Ishikawa (cell line): ENCODE results near the gene TSPAN4.

Experiments used
- CEBPB ChIP-seq: IDR thresholded peaks from 2 replicates; pipeline ENCODE4 v1.6.1; 2012
- CREB1 ChIP-seq: IDR thresholded peaks from 2 replicates; pipeline ENCODE4 v1.6.1; 2012; ENCODE audit warnings: low read depth
- EGR1 ChIP-seq: IDR thresholded peaks from 2 replicates; pipeline ENCODE4 v1.6.1; 2012
- EP300 ChIP-seq: IDR thresholded peaks from 2 replicates; pipeline ENCODE4 v1.6.1; 2012; ENCODE audit warnings: borderline replicate concordance
- FOXM1 ChIP-seq: IDR thresholded peaks from 2 replicates; pipeline ENCODE4 v1.6.1; 2012; ENCODE audit warnings: low read depth, borderline replicate concordance
- NFIC ChIP-seq: IDR thresholded peaks from 2 replicates; pipeline ENCODE4 v1.6.1; 2012
- RAD21 ChIP-seq: IDR thresholded peaks from 2 replicates; pipeline ENCODE4 v1.6.1; 2012; ENCODE audit warnings: low read depth
- TAF1 ChIP-seq: IDR thresholded peaks from 2 replicates; pipeline ENCODE4 v1.6.1; 2012; ENCODE audit warnings: low read depth, mild to moderate bottlenecking
- TCF12 ChIP-seq: IDR thresholded peaks from 2 replicates; pipeline ENCODE4 v1.6.1; 2012; ENCODE audit warnings: low read depth
- TEAD4 ChIP-seq: IDR thresholded peaks from 2 replicates; pipeline ENCODE4 v1.6.1; 2012
- YY1 ChIP-seq: IDR thresholded peaks from 2 replicates; pipeline ENCODE4 v1.6.1; 2012; ENCODE audit warnings: low read depth
- ZBTB7A ChIP-seq: IDR thresholded peaks from 2 replicates; pipeline ENCODE4 v1.6.1; 2012; ENCODE audit warnings: low read depth
- TF ChIP-seq, protein P1 (sequence below): IDR thresholded peaks from 2 replicates; pipeline ENCODE4 v1.6.1; 2012
- TF ChIP-seq, protein P2 (sequence below): IDR thresholded peaks from 2 replicates; pipeline ENCODE4 v1.6.1; 2012
- TF ChIP-seq, protein P3 (sequence below): IDR thresholded peaks from 2 replicates; pipeline ENCODE4 v1.6.1; 2012; ENCODE audit warnings: low read depth, mild to moderate bottlenecking

TSPAN4 gene

DNA sequence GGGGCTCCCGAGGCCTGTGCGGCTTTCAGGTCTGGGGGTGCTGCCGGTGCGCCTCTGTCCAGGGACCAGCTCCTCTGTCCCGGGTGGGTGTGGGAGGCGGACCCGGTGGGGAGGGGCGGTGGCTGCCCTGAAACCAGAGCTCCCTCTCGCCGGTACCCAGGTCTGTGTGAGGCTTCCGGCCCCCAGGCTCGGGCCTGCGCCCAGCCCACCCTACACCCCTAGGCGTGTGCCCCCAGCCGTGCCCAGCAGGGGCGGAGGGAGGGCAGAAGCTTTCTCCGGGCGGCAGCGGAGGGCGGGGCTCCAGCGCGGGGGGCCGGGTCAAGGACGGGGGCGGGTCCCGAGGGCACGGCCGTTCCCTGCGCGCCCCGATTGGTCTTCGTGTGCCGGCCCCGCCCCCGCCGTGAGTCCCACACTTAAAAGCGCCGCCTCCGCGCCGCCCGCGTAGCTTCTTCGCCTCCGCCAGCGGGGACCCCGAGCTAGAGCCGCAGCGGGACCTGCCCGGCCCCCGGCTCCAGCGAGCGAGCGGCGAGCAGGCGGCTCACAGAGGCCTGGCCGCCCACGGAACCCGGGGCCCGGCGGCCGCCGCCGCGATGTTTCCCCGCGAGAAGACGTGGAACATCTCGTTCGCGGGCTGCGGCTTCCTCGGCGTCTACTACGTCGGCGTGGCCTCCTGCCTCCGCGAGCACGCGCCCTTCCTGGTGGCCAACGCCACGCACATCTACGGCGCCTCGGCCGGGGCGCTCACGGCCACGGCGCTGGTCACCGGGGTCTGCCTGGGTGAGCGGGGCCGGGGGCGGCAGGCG, 23.3 kb upstream of the TSPAN4 start:
- TF ChIP-seq, protein P1, sequence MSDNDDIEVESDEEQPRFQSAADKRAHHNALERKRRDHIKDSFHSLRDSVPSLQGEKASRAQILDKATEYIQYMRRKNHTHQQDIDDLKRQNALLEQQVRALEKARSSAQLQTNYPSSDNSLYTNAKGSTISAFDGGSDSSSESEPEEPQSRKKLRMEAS, result peak; percentile 48
- TF ChIP-seq, protein P2, sequence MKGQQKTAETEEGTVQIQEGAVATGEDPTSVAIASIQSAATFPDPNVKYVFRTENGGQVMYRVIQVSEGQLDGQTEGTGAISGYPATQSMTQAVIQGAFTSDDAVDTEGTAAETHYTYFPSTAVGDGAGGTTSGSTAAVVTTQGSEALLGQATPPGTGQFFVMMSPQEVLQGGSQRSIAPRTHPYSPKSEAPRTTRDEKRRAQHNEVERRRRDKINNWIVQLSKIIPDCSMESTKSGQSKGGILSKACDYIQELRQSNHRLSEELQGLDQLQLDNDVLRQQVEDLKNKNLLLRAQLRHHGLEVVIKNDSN, result no peak
- TF ChIP-seq ZBTB7A, result peak; percentile 90
- no peak for TF ChIP-seq TEAD4
- peak; percentile 28; the same call in 1 of the 2 replicates for TF ChIP-seq TAF1
- TF ChIP-seq RAD21, result no peak
- TF ChIP-seq EGR1, result peak; percentile 77

DNA sequence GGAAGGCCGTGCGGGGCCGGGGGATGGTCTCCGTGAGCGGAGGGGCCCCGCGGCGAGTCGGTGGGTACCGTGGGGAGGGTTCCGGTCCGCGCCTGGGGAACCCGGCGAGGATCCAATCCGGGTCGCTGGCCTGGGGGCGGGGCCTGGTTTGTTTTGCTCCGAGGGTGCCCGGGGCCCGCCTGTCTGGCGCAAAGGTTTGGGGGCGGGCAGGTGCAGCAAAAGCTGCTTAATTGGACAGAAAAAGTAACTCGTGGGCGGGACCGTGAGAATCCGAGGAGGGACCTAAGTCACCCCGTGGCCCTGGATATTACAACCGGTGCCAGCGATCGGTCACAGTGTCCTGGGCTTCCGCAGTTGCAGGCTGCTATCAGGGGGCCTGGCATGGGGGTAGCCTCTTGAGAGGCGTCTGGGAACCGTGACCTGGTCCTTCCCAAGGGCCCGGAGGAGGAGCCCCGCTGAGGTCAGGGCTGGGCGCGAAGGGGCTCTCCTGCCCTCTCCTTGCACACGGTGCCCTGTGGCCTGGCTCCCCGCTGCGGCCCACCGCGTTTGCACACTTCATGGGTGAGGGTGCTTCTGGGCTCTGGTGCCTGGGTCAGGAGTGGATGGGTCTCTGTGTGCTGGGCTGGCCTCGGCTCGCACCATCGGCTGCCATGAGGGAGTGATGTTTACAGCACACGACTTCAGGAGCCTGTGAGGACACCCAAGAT, 22.6 kb upstream of the TSPAN4 start:
- no peak for TF ChIP-seq ZBTB7A
- TF ChIP-seq EGR1, result peak; percentile 44; the same call in 1 of the 2 replicates
- TF ChIP-seq, protein P2, result peak; percentile 42; the same call in 1 of the 2 replicates
- TF ChIP-seq, protein P1, result peak; percentile 5; the same call in 1 of the 2 replicates
- no peak for TF ChIP-seq TCF12

DNA sequence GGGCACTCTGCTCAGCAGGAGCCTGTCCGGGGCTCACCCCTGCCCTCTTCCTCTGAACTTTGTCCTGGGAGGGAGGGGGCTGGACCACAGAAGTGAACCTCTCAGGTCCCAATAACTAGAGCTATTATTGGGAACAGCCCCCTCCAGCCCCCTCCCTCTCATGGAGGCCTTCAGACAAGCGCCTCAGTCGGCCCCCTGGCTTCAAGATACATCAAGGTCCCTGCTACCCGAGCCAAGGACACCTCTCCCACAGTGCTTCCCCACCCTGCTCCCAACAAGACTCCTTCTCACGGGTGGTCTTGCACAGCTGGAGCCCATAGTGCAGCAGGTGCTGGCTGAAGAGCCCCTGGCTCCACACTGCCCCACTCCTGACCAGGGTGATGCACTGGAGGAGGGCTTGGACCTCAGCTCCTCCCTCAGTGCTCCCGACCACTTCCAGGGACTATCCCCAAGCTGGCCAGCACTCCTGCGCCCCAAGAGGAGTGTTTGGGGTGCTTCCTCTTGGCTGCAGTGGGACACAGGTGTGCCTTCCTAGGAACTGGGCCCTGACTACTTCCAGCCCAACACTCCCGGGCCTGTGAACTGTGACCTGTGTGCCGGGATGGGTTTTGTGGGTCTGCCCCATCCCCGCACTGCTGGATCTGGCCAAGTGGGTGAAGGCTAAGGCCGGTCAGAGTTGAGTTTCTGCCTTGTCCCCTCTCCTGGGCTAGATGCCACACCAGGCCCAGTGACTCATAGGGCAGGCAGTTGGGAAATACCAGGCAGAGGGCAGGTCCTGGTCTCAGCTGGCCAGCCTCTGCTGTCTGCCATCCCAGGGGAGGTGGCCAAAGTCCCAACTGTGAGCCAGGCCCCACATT, 21.8 kb upstream of the TSPAN4 start:
- TF ChIP-seq CEBPB, result peak; percentile 89
- peak; percentile 81 for TF ChIP-seq TEAD4
- no peak for TF ChIP-seq TAF1
- no peak for TF ChIP-seq FOXM1
- TF ChIP-seq, protein P1, result peak; percentile 24; the same call in 1 of the 2 replicates
- peak; percentile 53; the same call in 1 of the 2 replicates for TF ChIP-seq TCF12
- TF ChIP-seq ZBTB7A, result no peak
- TF ChIP-seq, protein P2, result no peak
- TF ChIP-seq NFIC, result peak; percentile 59
- TF ChIP-seq YY1, result no peak
- no peak for TF ChIP-seq CREB1

DNA sequence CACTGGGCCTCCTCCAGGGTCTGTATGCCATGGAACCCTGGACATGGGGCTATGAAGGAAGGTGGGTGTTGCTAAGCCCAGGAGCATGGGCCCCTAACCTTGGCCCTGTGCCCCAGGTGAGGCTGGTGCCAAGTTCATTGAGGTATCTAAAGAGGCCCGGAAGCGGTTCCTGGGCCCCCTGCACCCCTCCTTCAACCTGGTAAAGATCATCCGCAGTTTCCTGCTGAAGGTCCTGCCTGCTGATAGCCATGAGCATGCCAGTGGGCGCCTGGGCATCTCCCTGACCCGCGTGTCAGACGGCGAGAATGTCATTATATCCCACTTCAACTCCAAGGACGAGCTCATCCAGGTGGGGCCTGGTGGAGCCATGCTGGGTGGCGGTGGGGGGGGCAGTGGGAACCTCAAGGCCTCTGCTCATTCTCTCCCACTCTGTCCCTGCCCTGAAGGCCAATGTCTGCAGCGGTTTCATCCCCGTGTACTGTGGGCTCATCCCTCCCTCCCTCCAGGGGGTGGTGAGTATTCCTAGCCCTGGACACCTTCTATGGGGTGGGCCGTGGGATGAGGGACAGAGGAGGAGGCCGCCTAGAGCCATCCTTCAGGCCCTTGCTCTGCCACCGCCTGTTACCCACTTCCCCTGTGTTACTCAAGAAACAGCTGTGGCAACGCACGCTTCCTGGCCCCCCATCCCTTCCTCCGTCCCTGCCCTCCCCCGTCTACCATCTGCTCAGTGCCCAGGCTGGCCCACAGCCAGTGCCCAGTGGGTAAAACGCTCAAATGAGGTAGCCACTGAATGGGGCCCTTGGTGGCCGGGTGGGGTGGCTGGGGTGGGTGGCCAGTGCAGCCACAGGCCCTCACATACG, 20.9 kb upstream of the TSPAN4 start:
- no peak for TF ChIP-seq RAD21

DNA sequence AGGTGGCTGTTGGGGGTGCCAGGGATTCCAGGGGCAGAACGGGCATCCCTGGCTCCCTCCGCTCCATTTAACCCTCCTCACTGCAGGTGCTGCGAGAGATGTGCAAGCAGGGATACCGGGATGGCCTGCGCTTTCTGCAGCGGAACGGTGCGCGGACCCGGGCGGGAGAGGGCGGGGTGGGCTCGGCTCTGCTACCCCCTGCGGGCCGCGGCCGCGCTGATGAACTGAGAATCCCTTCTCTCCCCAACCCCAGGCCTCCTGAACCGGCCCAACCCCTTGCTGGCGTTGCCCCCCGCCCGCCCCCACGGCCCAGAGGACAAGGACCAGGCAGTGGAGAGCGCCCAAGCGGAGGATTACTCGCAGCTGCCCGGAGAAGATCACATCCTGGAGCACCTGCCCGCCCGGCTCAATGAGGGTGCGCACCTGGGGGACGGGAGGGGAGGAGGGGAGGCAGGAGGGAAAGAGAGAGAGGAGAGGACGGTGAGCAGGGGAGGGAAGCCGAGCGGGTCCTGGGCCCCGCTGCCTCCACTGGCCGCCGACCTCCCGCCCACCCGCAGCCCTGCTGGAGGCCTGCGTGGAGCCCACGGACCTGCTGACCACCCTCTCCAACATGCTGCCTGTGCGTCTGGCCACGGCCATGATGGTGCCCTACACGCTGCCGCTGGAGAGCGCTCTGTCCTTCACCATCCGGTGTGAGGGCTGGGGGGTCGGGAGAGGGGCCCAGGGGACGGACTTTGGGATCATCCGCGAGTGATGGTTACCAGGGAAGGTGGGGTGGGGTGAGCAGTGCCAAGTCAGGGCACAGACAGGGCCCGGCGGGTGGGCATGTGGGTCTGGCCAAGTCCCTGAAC, 19.0 kb upstream of the TSPAN4 start:
- TF ChIP-seq, protein P2, result no peak
- TF ChIP-seq EGR1 (no peak), ZBTB7A (no peak), CREB1 (no peak), FOXM1 (no peak), RAD21 (no peak), EP300 (no peak), TEAD4 (no peak), TAF1 (no peak)
- TF ChIP-seq, protein P1, result no peak
- TF ChIP-seq, protein P3, sequence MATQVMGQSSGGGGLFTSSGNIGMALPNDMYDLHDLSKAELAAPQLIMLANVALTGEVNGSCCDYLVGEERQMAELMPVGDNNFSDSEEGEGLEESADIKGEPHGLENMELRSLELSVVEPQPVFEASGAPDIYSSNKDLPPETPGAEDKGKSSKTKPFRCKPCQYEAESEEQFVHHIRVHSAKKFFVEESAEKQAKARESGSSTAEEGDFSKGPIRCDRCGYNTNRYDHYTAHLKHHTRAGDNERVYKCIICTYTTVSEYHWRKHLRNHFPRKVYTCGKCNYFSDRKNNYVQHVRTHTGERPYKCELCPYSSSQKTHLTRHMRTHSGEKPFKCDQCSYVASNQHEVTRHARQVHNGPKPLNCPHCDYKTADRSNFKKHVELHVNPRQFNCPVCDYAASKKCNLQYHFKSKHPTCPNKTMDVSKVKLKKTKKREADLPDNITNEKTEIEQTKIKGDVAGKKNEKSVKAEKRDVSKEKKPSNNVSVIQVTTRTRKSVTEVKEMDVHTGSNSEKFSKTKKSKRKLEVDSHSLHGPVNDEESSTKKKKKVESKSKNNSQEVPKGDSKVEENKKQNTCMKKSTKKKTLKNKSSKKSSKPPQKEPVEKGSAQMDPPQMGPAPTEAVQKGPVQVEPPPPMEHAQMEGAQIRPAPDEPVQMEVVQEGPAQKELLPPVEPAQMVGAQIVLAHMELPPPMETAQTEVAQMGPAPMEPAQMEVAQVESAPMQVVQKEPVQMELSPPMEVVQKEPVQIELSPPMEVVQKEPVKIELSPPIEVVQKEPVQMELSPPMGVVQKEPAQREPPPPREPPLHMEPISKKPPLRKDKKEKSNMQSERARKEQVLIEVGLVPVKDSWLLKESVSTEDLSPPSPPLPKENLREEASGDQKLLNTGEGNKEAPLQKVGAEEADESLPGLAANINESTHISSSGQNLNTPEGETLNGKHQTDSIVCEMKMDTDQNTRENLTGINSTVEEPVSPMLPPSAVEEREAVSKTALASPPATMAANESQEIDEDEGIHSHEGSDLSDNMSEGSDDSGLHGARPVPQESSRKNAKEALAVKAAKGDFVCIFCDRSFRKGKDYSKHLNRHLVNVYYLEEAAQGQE, result no peak
